ENCODE measurements around the gene ZSWIM1. TPM values are rescaled to one million over a fixed set of nuclear protein-coding genes. Genes with fewer than 3 reads are reported as not detected.

Gene ZSWIM1
- total RNA-seq, result 3.0 and 3.7 TPM in 2 replicates

GRCh38 chr20:45880988-45881788 lies at the start of gene ZSWIM1:
Gene ZSWIM1 (plus strand): TSS chr20:45881227. CDS start chr20:45882593, 1,366 bp downstream.

GRCh38 chr20:45833030-45833882 lies 47.8 kb upstream of the ZSWIM1 start, which contains the start of gene SNX21:
Gene SNX21 (plus strand): TSS chr20:45833799. CDS start chr20:45833920, 121 bp downstream.

GRCh38 chr20:45857114-45857881 lies 23.7 kb upstream of the ZSWIM1 start, which contains the start of the genes ACOT8 and ZSWIM3:
Gene ACOT8 (minus strand): TSS chr20:45857392. CDS start chr20:45857315, 77 bp downstream.
Gene ZSWIM3 (plus strand): TSS chr20:45857614. CDS start chr20:45857826, 212 bp downstream.

GRCh38 chr20:45887346-45887715 lies 6.3 kb downstream of the ZSWIM1 start, which contains the start of gene SPATA25:
Gene SPATA25 (minus strand): TSS chr20:45887622. CDS start chr20:45887590, 32 bp downstream.

GRCh38 chr20:45890985-45891983 lies 10.3 kb downstream of the ZSWIM1 start, which contains the start of the genes CTSA and NEURL2:
Gene CTSA (plus strand): TSS chr20:45891335. CDS start chr20:45891569, 234 bp downstream.
Gene NEURL2 (minus strand): TSS chr20:45891208. CDS start chr20:45890991, 217 bp downstream.

GRCh38 chr20:45911486-45912343 lies 30.7 kb downstream of the ZSWIM1 start, which contains the start of gene PLTP:
Gene PLTP (minus strand): TSS chr20:45912155. CDS start chr20:45911452, 703 bp downstream.

Other genes starting within 250 kb of the ZSWIM1 start
- not detected in 2 replicates for gene WFDC9, start 249.9 kb upstream of the ZSWIM1 start, total RNA-seq
- not detected in 2 replicates for gene WFDC11, start 211.0 kb upstream of the ZSWIM1 start, total RNA-seq
- gene WFDC13, start 179.2 kb upstream of the ZSWIM1 start, total RNA-seq, result not detected in 2 replicates
- gene WFDC10B, start 176.2 kb upstream of the ZSWIM1 start, total RNA-seq, result 0.26 TPM in 1 of 2 replicates, not detected in the other
- gene SPINT4, start 158.9 kb upstream of the ZSWIM1 start, total RNA-seq, result not detected in 2 replicates
- gene WFDC3, start 89.3 kb upstream of the ZSWIM1 start, total RNA-seq, result 0.17 and 0.95 TPM in 2 replicates
- gene DNTTIP1, start 89.3 kb upstream of the ZSWIM1 start, total RNA-seq, result 16.9 and 20.5 TPM in 2 replicates
- gene UBE2C, start 68.6 kb upstream of the ZSWIM1 start, total RNA-seq, result 1.9 and 3.9 TPM in 2 replicates
- 1.9 and 6.7 TPM in 2 replicates for gene TNNC2, start 53.9 kb upstream of the ZSWIM1 start, total RNA-seq
- 80.1 and 108 TPM in 2 replicates for gene SNX21, start 47.4 kb upstream of the ZSWIM1 start, total RNA-seq
- gene ACOT8, start 23.8 kb upstream of the ZSWIM1 start, total RNA-seq, result 46.2 and 58.5 TPM in 2 replicates
- 5.0 and 7.0 TPM in 2 replicates for gene ZSWIM3, start 23.6 kb upstream of the ZSWIM1 start, total RNA-seq
- 1.4 and 2.0 TPM in 2 replicates for gene SPATA25, start 6.4 kb downstream of the ZSWIM1 start, total RNA-seq
- 4.7 and 6.8 TPM in 2 replicates for gene NEURL2, start 10.0 kb downstream of the ZSWIM1 start, total RNA-seq
- 134 and 234 TPM in 2 replicates for gene CTSA, start 10.1 kb downstream of the ZSWIM1 start, total RNA-seq
- gene PLTP, start 30.9 kb downstream of the ZSWIM1 start, total RNA-seq, result 27.0 and 67.7 TPM in 2 replicates
- gene PCIF1, start 53.5 kb downstream of the ZSWIM1 start, total RNA-seq, result 6.1 and 6.6 TPM in 2 replicates
- gene ZNF335, start 91.0 kb downstream of the ZSWIM1 start, total RNA-seq, result 9.1 and 14.1 TPM in 2 replicates
- not detected in 2 replicates for gene MMP9, start 127.7 kb downstream of the ZSWIM1 start, total RNA-seq
- under 0.01 TPM in 2 replicates for gene SLC12A5, start 148.0 kb downstream of the ZSWIM1 start, total RNA-seq
- 5.4 and 7.2 TPM in 2 replicates for gene NCOA5, start 208.7 kb downstream of the ZSWIM1 start, total RNA-seq
- 0.52 and 0.95 TPM in 2 replicates for gene CD40, start 237.1 kb downstream of the ZSWIM1 start, total RNA-seq

Measured in bronchial smooth muscle cell (primary cell).